AG04449 (cell line): Measurements from ENCODE around the gene LRMDA.

Experiments used
- CTCF ChIA-PET: fragments of 350-600 bp; formaldehyde crosslinking; extraction: SDS; loops from one replicate; lab custom pipeline; 2021; ENCODE audit warnings: antibody characterized with exemption; lab: Yijun Ruan, JAX
- POLR2A ChIA-PET: fragments of 400-600, 350-600 bp; formaldehyde crosslinking; extraction: SDS; loops from one replicate; lab custom pipeline; 2020; ENCODE audit warnings: antibody characterized with exemption, inconsistent platforms; lab: Yijun Ruan, JAX
- DNase-seq: peaks from one replicate; pipeline ENCODE4 v3.0.0-alpha.2; 2010; ENCODE audit warnings: low read depth, low spot score
- H3K4me3 ChIP-seq: 2 replicates; pipeline ENCODE4 v1.5.1; 2011; ENCODE audit warnings: low read depth, mild to moderate bottlenecking, control low read depth, low read length
- CTCF ChIP-seq: IDR thresholded peaks from one replicate; pipeline ENCODE4 v1.5.1; 2011; ENCODE audit warnings: mild to moderate bottlenecking, moderate library complexity, low read length, control low read depth, inconsistent platforms; ENCODE audit not compliant: insufficient read depth; ENCODE audit errors: missing control alignments

The LRMDA gene

GRCh38 chr10:76342996-76343395 lies 911.6 kb downstream of the LRMDA start:
- CTCF ChIA-PET, result interaction anchor here (0.6 kb wide), 1 partner anchor 952 kb away, joined by 3 read pairs; no protein-coding TSS in a partner anchor
- TF ChIP-seq CTCF, result no peak
- POLR2A ChIA-PET, result no interaction called here
- DNase-seq, result no peak
- no peak overlapping the region for H3K4me3 ChIP-seq

GRCh38 chr10:76347832-76348231 lies 916.4 kb downstream of the LRMDA start:
- ChIA-PET CTCF (no interaction called here), POLR2A (no interaction called here)
- TF ChIP-seq CTCF, result no peak
- no peak overlapping the region for H3K4me3 ChIP-seq
- no peak for DNase-seq

GRCh38 chr10:76350583-76350982 lies 919.2 kb downstream of the LRMDA start:
- H3K4me3 ChIP-seq, result no peak overlapping the region
- POLR2A ChIA-PET, result no interaction called here
- no peak for TF ChIP-seq CTCF
- DNase-seq, result no peak
- CTCF ChIA-PET, result interaction anchor here (1.3 kb wide), 2 partner anchors 194 to 314 kb away, joined by 3 read pairs; no protein-coding TSS in a partner anchor

GRCh38 chr10:76352300-76352699 lies 920.9 kb downstream of the LRMDA start:
- ChIA-PET CTCF (no interaction called here), POLR2A (no interaction called here)
- no peak overlapping the region for H3K4me3 ChIP-seq
- DNase-seq, result peak; percentile 71
- no peak for TF ChIP-seq CTCF

- H3K4me3 ChIP-seq, result no peak overlapping the region
- POLR2A ChIA-PET, result no interaction called here
- DNase-seq, result no peak
- TF ChIP-seq CTCF, result no peak
- CTCF ChIA-PET, result interaction anchor here (1.1 to 1.4 kb wide), 2 partner anchors 30 to 194 kb away, joined by 3 to 4 read pairs; no protein-coding TSS in a partner anchor
Measured at GRCh38 chr10:76353237-76353851, 921.9 kb downstream of the LRMDA start.

GRCh38 chr10:76354212-76354738 lies 922.9 kb downstream of the LRMDA start:
- no peak for DNase-seq
- H3K4me3 ChIP-seq, result no peak overlapping the region
- TF ChIP-seq CTCF, result no peak
- ChIA-PET CTCF (interaction anchor here (1.1 to 1.4 kb wide), 2 partner anchors 31 to 193 kb away, joined by 3 to 4 read pairs; no protein-coding TSS in a partner anchor), POLR2A (no interaction called here)
